GM04504 (cell line): Measurements from ENCODE around the gene MPI.

Experiments used
- DNase-seq: peaks from one replicate; pipeline ENCODE4 v3.0.0-alpha.2; 2012; ENCODE audit warnings: low read depth

The MPI gene, protein sequence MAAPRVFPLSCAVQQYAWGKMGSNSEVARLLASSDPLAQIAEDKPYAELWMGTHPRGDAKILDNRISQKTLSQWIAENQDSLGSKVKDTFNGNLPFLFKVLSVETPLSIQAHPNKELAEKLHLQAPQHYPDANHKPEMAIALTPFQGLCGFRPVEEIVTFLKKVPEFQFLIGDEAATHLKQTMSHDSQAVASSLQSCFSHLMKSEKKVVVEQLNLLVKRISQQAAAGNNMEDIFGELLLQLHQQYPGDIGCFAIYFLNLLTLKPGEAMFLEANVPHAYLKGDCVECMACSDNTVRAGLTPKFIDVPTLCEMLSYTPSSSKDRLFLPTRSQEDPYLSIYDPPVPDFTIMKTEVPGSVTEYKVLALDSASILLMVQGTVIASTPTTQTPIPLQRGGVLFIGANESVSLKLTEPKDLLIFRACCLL

DNA sequence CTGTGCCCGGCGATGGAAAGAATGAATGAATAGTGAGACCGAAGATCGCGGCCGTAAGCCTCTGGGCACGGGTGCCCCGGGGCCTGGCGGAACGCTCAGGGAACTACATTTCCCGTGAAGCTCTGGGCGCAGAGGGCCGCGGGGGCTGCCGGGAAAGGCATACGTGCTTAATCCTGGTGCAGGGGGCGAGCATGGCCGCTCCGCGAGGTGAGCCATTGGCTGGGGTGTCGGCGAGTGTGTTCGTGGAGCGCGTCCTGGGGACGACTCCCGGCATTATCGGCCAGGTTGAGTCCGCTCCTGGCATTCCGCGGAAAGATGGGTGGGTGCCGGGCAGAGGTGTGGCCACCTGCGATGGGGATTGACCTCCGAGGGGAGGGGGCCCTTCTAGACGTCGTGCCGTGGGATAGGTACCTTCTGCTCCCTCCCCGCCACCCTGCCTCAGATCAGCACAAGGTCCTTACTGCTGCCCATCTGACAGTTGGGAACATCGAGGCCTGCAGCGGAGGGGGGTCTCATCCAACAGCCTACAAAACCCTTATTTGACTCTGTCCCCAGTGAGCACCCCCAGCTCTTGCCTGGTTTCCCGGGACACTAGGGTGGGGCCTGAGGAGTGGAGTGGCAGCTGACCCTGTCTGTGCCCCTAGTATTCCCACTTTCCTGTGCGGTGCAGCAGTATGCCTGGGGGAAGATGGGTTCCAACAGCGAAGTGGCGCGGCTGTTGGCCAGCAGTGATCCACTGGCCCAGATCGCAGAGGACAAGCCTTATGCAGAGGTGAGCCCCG is at the start of gene MPI:
MPI (plus strand) TSS at position 160 of the 782 bp plus-strand sequence; CDS start at position 192, 32 bp downstream.
- no peak for DNase-seq

DNA sequence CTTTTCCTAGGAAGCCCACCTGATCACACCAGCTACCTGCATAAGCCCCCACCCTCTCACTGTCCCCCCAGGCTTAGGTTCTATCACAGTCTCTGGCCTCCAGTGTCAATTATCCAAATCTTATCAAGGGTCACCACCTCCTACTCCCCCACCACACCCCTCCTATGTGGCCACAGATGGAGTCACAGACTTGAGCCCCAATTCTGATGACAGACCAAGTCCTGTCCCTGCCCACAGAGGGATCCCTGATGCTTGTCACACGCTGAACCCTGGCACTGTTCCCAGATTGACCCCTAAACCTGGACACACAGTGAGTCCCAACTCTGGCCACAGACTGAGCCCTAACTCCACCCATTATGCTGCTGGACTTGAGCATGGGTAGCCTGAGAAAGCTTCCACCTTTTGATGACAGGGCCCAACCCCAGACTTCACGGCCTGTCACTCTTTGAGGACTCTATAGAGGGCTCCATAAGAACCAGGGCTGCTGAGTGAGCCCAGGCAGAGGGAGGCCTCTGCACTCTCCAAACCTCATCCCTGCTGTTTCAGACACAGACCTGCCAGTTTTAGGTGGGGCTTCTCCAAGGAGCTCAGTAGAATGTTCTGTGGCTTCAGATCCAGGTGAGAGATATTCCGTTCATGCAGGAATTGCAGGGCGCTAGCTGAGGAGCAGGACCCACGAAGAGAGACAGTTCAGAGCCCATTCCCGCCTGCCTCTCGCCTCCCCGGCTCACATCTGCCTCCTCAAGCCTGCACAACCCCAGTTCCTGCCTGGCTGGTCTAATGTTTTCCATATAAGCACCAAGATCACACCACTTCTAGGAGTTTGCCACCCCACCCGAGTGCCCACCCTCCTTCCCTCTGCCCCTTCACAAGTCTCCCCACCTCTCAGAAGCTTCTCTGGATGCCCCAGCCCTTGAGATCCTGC is 48.7 kb upstream of the MPI start:
- DNase-seq: no peak

DNA sequence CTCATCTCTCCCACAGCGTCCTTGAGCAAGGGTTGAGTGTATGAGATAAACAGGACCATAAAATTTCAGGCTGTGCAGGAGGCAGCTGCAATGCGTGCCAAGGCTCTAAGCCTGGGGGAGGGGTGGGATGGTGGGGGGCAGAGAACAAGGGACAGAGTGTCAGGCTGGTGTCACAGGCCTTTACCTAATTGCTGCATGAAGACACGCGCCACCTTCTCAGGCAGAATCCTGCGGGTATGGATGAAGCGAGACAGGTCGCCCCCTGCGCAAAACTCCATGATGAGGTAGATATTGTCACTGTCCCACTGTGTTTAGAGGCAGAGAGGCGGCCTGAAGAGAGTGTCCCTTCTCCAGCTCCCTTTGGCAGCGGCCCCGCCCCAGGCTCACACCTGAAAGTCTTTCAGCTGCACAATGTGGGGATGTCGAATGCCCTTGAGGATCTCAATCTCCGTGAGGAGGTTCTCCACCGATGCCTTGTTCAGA is 47.9 kb upstream of the MPI start:
- no peak for DNase-seq

DNA sequence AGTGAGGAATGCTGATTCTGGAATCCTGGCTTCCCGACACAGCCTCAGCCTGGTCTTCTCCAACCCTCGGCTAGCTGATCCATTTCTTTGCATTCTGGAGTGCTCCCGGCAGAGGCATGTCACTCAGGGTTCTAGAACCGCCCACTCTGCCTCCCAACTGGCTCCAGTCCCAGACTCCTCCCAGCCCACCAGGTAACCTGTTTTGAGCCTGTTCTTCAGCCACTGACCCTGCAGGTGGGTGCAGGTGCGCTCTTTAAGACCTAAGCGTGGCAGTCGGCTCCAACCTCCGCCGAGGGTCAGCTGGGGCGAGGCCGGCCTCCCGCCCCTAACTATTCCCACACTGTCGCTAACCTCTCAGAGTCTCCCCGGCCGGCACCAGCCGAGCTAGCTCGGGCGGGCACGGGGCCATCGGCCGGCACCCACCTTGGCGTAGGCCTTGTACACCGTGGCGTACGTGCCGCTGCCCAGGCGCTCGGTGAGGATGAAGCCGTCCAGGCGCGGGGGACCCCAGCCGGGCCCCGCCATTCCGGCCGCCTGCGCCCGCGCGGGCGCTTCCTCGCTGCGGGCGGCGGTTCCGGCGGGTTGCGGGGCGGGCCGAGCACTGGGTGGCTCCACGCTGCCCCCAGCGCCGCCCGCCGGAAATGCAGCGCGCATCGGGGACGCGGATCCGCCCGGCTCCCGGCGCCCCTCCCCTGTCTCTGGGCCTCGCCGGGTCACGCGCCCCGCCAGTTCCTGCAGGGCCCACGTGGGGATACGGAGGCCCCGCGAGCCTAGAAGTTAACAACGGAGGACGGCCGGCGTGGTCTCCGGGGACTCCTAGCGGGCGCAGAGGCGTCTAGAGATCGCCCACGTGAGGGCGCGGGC is 47.0 kb upstream of the MPI start, which contains the start of gene ULK3:
ULK3 (minus strand) TSS at position 576 of the 864 bp plus-strand sequence; CDS start at position 525, 51 bp downstream.
- DNase-seq: peak; percentile 66

DNA sequence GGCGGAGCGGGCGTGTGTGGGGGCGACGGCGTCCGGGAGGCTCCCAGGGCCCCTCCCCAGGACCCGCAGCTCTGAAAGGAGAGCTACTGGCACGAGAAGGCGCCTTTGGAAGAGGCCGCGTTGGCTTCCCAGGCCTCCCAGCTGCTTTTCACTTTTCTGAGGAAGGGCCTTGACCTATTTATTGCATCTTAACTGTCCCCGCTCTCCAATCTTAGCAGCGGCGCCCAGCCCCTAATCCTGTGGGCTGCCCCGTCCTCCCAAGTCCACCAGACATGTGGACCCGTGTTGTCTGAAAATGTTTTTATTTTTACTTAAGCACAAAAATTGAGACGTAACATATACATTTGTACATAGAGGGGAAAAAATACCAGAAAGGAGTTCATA is 46.4 kb upstream of the MPI start:
- DNase-seq: no peak

DNA sequence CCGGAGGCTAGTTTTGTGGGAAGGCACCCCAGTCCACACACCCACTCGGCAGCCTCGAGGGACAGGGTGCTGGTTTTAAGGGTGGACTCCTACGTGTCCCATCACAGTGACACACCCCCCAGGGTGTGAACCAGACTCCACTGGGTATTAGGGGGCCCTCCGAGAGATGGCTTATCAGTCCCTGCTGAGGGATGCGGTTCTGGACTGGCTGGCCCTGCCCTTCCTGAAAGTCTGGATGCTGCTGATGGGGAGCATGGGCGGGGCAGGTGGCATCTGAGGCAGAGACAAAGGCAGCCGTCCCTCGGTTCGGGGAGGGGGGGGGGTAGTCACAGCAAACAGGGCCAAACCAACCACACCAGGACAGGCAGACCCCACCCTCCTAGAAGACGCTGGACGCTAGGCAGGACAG is 45.9 kb upstream of the MPI start:
- no peak for DNase-seq

DNA sequence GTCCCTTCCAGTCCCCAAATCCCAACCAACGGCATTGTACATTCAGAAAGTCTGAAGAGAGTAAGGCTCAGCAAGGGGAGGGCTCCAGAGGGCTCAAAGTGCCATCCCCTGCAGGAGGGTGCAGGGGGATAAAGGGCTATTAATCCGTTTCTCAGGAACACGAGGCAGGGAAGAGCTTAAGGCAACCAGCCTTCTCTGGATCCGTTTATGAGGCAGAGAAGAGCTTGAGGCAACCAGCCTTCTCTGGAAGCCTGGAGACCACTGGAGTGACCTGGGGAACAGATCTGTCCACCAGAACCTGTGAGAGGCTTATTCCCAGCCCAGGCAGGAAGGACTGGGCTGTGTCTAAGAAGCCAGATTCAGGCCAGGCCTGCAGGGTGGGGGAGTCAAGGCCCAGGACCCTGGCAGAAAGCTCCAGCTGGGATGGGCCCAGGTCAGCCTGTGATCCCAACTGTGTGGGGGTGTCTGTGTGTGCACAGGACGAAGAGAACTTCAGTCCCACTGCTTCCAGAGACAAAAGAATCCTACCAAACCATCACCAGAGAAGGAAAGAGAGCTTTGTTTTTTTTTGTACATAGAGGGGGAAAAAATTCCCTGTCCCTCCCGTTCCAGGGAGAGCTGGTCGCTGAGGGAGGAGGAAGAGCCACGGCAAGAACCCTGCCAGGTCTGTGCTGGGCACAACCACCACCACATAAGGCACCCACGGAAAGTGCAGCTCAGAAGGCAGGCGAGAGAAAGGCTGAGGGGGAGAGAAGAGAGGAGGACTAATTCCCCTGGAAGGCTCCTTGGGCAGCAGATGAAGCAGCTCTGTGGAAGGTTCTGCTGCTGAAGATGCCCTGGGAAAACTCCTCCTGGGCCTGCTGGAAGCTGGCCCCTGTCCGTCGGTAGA is 45.3 kb upstream of the MPI start:
- no peak for DNase-seq

DNA sequence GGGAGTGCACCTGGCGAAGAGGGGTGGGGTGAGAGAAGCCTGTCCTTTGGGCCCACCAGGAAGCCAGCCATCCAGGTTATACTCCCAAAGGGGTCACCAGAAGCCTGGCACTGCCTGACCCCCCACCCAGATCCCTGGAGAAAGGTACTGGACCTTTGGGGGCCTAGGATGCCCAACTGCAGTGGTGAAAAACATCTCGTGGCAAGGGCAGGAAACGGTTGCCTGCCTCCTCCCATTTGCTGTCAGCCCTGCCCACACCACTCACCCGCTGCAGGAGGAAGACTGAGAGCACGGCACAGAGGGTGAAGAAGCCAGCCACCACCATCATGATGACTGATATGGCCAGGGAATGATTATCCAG is 44.7 kb upstream of the MPI start:
- no peak for DNase-seq

DNA sequence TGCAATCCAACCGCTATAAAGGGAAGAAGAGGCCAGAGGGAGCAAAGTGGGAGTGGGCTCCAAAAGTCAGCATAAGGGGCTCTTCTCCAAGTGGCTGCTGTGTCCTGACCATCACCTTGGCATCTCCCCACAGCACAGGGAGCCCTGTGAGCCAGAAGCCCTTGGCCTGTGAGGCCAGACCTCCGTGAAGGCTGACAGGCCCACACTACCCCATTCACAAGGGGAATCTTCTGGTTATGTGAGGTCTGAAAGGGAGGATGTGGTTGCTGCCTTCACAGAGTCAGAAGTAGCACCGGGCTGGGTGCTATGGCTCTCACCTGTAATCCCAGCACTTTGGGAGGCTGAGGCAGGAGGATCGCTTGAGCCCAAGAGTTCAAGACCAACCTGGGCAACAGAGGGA is 44.3 kb upstream of the MPI start:
- no peak for DNase-seq

DNA sequence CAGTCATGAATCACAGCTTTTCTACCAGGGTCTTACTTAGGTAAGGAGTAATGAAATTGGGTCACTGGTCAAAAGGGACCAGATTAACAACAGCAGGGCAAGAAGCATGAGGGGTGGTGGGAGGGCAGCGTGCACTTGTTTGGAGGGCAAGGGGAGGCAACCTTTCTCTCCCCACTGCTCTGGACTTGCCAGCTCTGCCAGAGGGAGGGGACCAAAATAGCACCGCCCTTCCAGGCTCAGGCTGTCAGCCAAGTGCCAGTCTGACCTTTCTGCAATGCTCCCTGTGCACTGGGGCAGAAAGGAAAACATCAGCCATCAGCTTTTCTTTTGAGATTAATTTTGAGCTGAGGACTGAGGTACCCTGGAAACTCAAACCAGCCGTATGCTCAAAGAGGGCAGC is 42.4 kb upstream of the MPI start:
- DNase-seq: no peak

DNA sequence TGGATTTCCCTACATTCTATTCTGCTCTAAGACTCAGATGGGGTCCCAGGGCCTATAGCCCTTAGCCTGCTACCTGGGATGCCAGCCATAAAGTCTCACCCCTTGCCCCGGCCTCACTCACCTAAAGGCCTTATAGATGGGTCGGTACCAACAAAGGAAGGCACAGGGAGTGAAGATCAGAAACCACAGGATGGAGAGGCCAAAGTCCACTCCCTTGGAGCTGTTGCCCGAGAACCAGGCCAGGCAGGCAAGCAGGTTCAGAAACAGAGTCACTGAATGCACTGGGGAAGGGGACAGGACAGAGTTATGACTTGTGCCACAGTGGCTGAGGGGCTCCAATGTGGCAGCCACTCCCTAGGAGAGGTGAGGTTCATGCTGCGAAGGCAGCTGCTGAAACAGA is 39.4 kb upstream of the MPI start:
- no peak for DNase-seq

DNA sequence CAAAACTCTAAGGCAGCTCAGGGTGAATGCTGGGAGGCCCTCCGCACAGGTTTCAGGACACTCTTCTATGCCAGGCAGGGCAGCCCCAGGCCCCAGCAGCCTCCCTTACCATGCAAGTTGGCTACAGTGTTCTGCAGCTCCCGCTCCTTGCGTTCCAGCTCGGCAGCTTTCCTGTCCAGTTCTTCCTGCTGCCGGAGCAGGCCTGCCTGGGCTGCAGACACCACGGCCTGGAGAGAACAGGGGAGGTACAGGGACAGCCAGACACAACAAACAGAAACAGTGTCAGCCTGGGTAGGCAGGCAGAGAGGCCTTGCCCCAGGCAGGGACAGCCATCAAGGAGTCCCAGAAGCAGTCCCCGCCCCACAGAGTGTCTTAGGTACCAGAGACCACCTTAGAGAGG is 37.9 kb upstream of the MPI start:
- no peak for DNase-seq

DNA sequence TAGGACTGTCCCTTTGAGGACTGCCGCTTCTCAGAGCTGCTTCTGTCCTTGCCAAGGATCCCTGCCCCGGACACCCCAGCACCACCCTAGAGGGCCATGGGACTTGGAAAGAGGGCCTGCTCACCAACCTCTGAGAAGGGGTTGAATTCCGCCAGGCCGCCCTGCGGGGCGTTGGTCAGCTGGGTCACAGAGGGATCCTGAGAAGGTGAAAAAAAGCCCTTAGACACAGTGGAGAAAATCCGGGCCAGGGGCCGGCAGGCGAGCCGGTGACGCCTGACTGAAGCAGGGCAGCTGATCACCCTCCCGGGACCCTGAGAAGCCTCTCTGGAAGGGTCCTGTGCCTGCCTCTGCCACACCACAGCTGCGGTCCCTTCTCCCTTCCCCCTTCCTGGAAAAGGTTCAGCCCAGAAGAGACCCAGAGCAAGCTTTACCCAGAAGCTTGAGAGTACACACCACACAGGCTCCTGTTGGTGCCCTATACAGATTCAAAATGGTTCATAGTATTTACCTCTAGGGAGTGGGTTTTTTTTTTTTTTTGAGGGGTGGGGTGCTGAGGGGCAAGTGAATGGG is 35.3 kb upstream of the MPI start:
- no peak for DNase-seq

DNA sequence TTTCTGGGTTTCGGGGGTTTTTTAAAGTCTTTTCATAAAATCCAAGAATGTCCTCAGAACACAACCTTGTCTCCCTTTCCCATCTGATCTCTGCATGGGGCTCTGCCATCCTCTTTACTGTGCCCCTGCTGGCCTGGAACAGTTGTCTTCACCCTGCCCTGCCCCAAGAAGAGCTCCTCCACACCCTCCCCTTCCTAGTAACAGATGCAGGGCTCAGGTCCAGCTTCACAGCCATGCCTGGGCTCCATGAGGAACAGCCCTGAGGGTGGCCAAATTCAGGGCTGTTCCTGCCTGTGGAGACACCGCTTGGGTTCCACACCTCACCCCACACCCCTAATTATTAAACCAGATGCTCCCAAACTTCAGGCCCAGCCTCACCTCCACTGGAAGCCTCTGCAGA is 34.0 kb upstream of the MPI start:
- no peak for DNase-seq

DNA sequence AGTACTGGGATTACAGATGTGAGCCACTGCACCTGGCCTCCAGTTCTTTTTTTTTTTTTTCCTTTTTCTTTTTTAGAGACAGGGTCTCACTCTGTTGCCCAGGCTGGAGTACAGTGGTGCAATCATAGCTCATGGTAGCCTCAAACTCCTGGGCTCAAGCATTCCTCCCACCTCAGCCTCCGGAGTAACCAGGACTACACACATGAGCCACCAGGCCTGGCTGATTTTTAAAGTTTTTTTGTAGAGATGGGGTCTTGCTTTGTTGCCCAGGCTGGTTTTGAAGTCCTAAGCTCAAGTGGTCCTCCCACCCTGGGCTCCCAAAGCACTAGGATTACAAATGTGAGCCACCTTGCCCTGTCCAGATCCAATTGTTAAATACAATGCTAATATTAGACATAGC is 33.3 kb upstream of the MPI start:
- DNase-seq: no peak

DNA sequence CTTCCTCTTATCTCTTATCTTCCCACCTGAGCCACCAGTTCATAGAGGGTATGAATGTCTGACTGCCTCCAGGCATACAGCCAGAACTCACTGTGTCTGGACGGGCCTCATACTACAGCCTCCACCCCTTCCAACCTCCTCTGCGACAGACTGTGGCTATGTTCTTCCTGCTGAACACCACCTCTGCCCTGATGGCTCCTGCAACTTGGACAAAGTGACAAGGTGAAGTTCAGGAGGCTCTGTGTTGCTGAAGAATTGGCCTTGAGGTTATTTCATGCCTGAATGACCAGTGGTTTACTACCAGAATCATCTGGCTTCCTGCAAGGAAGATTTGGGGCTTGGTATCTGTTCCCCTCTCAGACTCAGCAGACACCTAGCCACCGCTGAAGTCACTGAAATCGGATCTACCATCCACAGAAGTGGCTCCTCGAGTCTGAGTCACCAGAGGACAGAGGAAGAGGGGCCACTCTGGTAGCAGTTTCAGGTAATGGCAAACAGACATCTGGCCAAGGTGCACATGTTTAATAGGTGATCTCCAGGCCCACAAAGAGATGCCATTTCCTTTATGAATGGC is 32.7 kb upstream of the MPI start:
- DNase-seq: no peak

DNA sequence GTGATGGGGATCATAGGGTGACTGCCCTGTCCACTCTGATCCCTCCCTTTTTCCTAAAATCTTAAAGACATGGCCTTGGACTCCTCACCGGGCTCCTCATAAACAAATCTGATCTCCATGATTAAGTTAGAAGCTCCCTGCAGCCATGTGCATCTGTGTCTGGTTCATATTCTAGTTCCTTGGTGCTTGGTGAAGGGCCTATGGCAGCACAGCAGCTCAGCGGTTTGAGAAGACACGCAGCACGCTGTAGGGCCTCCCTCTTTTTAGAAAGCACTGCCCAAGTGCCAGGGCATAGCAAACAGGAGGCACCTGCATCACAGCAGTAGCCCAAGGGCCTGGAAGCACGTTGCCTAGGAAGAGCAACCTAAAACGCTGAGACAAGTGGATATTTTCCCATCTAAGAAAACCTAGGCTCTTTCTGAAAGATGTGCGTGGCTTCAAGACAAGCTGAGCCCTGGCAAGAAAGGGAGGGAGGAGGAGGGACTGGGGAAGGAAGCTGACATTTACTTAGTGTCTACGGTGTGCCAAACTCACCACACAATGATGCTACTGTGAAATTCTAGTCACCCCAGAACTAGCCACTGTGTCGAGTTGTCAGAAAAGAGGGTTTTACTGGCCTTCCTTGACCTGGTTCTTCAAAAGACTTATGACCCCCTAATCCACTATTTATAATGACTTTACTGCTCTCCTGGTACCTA is 32.0 kb upstream of the MPI start:
- no peak for DNase-seq

DNA sequence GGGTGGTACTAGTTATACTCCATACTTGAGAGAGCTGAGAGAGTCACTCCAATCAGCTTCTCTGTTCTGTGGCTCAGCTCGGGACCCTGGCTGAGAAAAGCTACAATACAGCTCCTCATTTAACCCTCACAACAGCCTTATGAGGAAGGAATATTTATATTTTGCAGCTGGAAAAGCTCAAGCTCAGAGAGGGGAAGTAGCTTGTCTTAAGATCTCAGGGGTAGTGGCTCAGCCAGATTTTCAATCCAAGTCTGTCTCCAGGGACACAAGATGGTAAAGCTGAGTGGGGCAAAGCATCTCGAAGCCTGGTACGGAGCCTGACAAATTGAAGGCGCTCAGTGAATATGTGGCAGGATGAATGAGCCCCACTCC is 31.5 kb upstream of the MPI start:
- DNase-seq: no peak
